HUES6 (cell line): ENCODE measurements around the gene LHFPL2.

Source experiments
- H3K27ac ChIP-seq: 2 replicates; pipeline ENCODE4 v1.7.0; 2013; ENCODE audit warnings: low read depth, mild to moderate bottlenecking, low read length, inconsistent platforms
- H3K27me3 ChIP-seq: 2 replicates; pipeline ENCODE4 v1.6.1; 2013; ENCODE audit warnings: low read length; ENCODE audit not compliant: control insufficient read depth, insufficient read depth
- H3K36me3 ChIP-seq: 2 replicates; pipeline ENCODE4 v1.6.1; 2013; ENCODE audit warnings: low read length; ENCODE audit not compliant: control insufficient read depth, insufficient read depth
- H3K4me1 ChIP-seq: 2 replicates; pipeline ENCODE4 v1.6.1; 2013; ENCODE audit warnings: low read length; ENCODE audit not compliant: control insufficient read depth, insufficient read depth
- H3K4me3 ChIP-seq: 2 replicates; pipeline ENCODE4 v1.5.1; 2013; ENCODE audit warnings: low read depth, low read length
- H3K9ac ChIP-seq: one replicate; pipeline ENCODE4 v1.6.1; 2013; ENCODE audit warnings: mild to moderate bottlenecking, low read length
- H3K9me3 ChIP-seq: 2 replicates; pipeline ENCODE4 v1.6.1; 2013; ENCODE audit warnings: low read depth, low read length; ENCODE audit not compliant: control insufficient read depth, insufficient read depth

LHFPL2 gene

DNA sequence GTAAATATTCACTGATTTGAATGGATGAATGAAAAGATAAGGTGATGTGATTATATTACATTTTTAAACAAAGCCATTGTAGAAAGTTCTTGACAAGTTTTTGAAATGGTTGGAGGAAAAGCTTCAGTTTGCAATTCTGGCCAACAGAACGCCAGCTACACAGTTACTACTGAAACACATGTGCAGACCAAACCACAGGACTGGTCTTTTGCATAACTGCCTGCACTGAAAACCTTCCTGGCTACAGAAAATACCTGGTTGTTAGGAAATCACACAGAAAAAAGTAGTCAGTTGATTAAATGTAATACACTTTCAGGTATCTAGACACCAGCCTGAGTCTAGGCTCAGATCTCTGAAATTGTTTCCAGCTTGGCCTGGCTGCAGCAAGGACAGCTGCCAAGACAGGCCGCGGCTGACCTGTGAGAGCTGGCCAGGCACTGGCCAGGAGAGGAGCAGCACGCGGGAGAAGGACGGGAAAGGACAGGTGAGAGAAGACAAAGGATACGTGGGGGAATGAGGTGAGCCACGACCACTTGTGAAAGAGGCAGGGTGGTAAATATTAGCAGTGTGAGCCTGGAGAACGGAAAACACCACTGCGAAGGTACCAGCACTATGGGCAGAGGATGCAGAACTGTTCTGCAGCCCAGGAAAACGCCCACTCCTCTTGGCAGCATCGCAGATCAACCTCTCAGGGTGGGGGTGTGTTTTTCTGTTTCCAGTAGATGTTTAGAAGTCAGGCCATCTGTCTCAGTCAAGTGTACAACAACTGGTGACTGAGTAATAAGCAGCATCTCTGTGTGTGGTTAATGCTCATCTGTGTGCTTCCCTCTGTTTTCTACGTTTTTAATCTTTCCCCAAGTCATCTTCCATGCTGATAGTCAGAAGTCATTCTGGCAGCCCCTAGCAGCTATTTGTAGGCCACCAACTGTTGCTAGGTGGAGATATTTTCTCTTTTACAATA lies 150.7 kb downstream of the LHFPL2 start:
- Histone ChIP-seq H3K9ac (no peak overlapping the region), H3K4me1 (peaks cover 40% of the 10 kb centered on the region), H3K36me3 (no peaks in the 10 kb centered on the region), H3K4me3 (no peak overlapping the region), H3K9me3 (no peaks in the 10 kb centered on the region), H3K27me3 (no peaks in the 10 kb centered on the region), H3K27ac (no peak overlapping the region)

DNA sequence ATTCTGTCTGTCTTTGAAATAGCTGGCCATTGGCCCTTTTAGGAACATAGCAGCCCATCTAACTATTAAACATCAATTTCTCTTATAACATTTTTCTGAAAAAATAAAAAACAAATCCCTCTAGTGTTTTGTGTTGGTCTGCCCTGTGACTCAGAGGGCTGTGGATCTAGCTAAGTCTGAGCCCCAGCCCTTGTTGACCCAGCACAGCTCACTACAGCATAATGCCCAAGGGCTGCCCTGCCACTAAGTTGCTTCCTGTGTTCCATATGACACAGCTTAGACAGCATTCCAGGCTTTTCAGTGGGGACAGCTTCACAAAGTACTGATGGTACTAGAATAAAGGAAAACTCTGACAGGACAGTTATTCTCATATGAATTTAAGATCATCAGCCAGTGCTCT lies 152.2 kb downstream of the LHFPL2 start:
- peak overlapping the region; percentile 30; the same call in 1 of the 2 replicates for H3K4me3 ChIP-seq
- no peak overlapping the region for H3K9ac ChIP-seq

DNA sequence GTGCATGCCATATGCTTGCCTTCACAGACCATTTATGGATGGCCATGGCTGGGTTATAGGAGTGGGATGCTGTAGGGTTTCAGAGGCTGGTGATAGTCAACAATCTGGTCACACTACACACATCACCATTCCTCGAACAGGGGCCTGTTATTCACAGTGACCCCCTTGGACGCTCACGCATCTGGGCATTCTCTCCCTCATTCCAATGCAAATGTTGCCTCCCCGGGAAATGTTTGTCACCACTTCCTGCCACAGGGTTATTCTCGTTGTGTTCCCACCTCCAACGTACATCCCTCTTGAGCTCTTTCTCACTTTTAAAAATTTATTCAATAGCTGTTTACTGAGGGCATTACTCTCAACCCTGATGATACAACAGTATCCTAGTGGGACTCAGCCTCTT lies 152.8 kb downstream of the LHFPL2 start:
- H3K27me3 ChIP-seq, result no peaks in the 10 kb centered on the region
- H3K36me3 ChIP-seq, result no peaks in the 10 kb centered on the region
- H3K9me3 ChIP-seq, result no peaks in the 10 kb centered on the region
- H3K9ac ChIP-seq, result peak overlapping the region; percentile 32
- H3K4me3 ChIP-seq, result peak overlapping the region; percentile 30
- H3K4me1 ChIP-seq, result peaks cover 46% of the 10 kb centered on the region
- peak overlapping the region; percentile 57 for H3K27ac ChIP-seq

More for the DNA sequence above, 152.2 kb downstream of the LHFPL2 start:
- Histone ChIP-seq H3K4me1 (peaks cover 43% of the 10 kb centered on the region), H3K9me3 (no peaks in the 10 kb centered on the region), H3K27ac (peak overlapping the region; percentile 57), H3K36me3 (no peaks in the 10 kb centered on the region), H3K27me3 (no peaks in the 10 kb centered on the region)

DNA sequence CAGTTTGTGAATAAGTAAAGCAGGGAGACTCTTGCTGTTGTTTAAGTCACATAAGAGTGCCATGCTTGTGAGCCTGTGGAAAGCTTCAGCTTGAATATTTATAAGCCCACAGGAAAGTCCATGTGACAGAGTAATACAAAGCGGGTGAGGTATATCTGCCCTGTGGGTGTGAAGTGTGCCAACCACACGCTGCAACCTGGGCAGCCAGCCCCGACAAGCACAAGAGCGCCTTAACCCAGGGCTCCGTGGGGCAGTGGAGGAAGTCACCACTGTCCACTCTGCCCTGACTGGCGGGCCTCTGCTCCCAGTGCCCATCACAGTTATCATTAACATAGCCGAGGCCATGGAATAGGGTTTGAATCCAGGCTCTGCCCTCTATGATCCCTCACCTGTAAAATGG lies 155.9 kb downstream of the LHFPL2 start:
- H3K36me3 ChIP-seq, result peaks cover 15% of the 10 kb centered on the region
- no peak overlapping the region for H3K4me3 ChIP-seq
- H3K9ac ChIP-seq, result no peak overlapping the region
- no peaks in the 10 kb centered on the region for H3K9me3 ChIP-seq
- H3K4me1 ChIP-seq, result peaks cover 30% of the 10 kb centered on the region
- H3K27me3 ChIP-seq, result no peaks in the 10 kb centered on the region
- no peak overlapping the region for H3K27ac ChIP-seq

- no peaks in the 10 kb centered on the region for H3K9me3 ChIP-seq
- H3K27ac ChIP-seq, result no peak overlapping the region
Measured at GRCh38 chr5:78492224-78492623, 156.3 kb downstream of the LHFPL2 start.

DNA sequence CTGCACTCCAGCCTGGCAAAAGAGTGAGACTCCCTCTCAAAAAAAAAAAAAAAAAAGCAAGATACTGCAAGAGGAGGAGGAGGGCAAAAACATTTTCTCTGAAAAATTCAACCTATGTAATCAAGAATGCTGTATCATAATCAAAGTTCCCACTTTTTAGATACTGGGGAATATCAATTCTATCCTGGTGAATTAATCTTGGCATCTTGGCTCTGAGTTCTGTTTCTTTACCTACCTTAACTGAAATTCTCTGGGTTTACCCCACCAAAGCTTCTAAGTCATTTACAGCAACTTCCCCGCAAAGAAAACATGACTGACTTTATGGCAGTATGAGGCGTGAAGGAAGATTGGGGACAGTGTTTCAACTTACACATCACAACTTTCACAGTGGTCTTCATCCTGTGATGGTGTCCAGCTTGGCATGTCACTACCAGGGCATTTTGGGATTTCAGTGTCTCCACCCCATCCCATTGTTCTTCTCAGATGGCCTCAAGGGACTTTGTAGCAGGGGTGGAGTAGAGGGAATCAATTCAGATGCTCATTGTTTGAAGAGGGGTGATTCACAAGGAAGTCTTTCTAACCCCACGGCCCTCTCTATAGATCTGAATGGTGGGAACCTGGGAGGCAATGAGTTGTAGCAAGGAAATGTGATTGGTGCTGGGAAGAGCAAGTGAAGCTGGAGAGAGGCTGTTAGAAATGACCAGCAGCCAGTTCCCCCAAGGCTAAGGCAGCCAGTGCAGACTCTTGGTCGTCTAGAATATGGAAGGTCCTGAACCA lies 157.7 kb downstream of the LHFPL2 start:
- Histone ChIP-seq H3K27me3 (no peaks in the 10 kb centered on the region), H3K4me3 (no peak overlapping the region), H3K9ac (no peak overlapping the region), H3K4me1 (peaks cover 17% of the 10 kb centered on the region), H3K36me3 (peaks cover 28% of the 10 kb centered on the region), H3K9me3 (no peaks in the 10 kb centered on the region), H3K27ac (no peak overlapping the region)

More at GRCh38 chr5:78492224-78492623, 156.3 kb downstream of the LHFPL2 start:
- H3K4me1 ChIP-seq, result peaks cover 29% of the 10 kb centered on the region
- no peak overlapping the region for H3K9ac ChIP-seq
- peaks cover 19% of the 10 kb centered on the region for H3K36me3 ChIP-seq
- no peak overlapping the region for H3K4me3 ChIP-seq
- H3K27me3 ChIP-seq, result no peaks in the 10 kb centered on the region

DNA sequence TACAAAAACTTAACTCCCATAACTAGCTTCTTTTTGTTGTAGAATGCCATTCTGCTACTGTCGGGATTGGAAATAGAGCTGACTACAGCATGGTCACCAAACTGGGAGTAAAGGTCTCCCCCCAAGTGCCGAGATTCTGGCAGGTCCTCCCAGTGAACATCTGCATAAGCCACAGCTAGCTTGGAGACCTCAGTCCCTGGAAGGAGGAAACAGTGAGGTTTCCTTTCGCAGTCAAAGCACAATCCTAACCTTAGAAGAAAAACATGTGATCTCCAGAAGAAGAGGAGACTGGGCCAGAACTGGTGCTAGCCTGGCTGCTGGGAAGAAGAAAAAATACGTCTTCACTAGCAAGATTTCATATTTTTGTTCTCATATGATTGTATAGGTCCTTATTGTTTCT lies 160.7 kb downstream of the LHFPL2 start:
- H3K27ac ChIP-seq, result no peak overlapping the region
- no peaks in the 10 kb centered on the region for H3K27me3 ChIP-seq
- peaks cover 6% of the 10 kb centered on the region; the same call in 1 of the 2 replicates for H3K4me1 ChIP-seq
- no peaks in the 10 kb centered on the region for H3K9me3 ChIP-seq
- H3K4me3 ChIP-seq, result no peak overlapping the region
- H3K36me3 ChIP-seq, result peaks cover 35% of the 10 kb centered on the region
- no peak overlapping the region for H3K9ac ChIP-seq

DNA sequence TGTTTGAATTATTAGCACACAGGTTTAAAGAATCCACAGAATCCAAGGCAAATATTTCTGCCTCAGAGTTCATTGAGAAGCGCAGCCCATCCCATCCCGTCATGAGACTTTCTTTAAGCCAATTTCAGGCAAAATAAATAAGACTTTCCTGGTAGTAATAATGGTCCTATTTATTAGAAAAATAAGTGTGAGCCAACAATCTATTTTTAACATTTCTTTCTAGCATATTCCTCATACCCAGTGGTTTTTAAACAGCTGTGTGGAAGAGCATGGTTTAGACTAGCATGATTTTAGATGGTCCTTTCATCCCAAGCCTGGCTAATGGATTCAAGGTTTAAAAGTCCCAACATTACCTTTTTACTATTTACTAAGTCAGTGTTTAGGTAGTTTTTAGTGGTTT lies 162.4 kb downstream of the LHFPL2 start:
- H3K9ac ChIP-seq, result no peak overlapping the region
- H3K36me3 ChIP-seq, result peaks cover 35% of the 10 kb centered on the region
- H3K27me3 ChIP-seq, result no peaks in the 10 kb centered on the region
- H3K9me3 ChIP-seq, result no peaks in the 10 kb centered on the region
- H3K4me3 ChIP-seq, result no peak overlapping the region
- peaks cover 1% of the 10 kb centered on the region; the same call in 1 of the 2 replicates for H3K4me1 ChIP-seq
- H3K27ac ChIP-seq, result no peak overlapping the region

GRCh38 chr5:78483809-78484521 lies 164.6 kb downstream of the LHFPL2 start:
- Histone ChIP-seq H3K4me1 (no peaks in the 10 kb centered on the region), H3K9me3 (no peaks in the 10 kb centered on the region), H3K27ac (no peak overlapping the region), H3K36me3 (peaks cover 33% of the 10 kb centered on the region), H3K9ac (no peak overlapping the region), H3K4me3 (no peak overlapping the region), H3K27me3 (no peaks in the 10 kb centered on the region)

- H3K27ac ChIP-seq, result no peak overlapping the region
Measured at GRCh38 chr5:78482948-78483347, 165.6 kb downstream of the LHFPL2 start.

More at GRCh38 chr5:78482948-78483347, 165.6 kb downstream of the LHFPL2 start:
- Histone ChIP-seq H3K36me3 (peaks cover 22% of the 10 kb centered on the region), H3K9me3 (no peaks in the 10 kb centered on the region), H3K4me3 (no peak overlapping the region), H3K4me1 (no peaks in the 10 kb centered on the region), H3K27me3 (no peaks in the 10 kb centered on the region), H3K9ac (no peak overlapping the region)
